Naive thymus-derived CD4-positive, alpha-beta T cell (primary cell): ENCODE results near the gene ATG4D. TPM values are rescaled to one million over a fixed set of nuclear protein-coding genes. Genes with fewer than 3 reads are reported as not detected.
A peak's percentile ranks its signal among the peaks of the same experiment; 100 is the strongest.

Experiments
- ATAC-seq: fragments of 150-1000 bp; cut with Tn5 transposase; 2 replicates; pipeline ENCODE4 v1.10.0; 2021; ENCODE audit warnings: mild to moderate bottlenecking, moderate library complexity
- CTCF ChIA-PET: fragments of 350-600 bp; sonication (Branson Sonifier 250); formaldehyde crosslinking; loops from one replicate; lab custom pipeline; 2021; ENCODE audit warnings: antibody characterized with exemption; lab: Charles Lee
- POLR2A ChIA-PET: fragments of 350-600 bp; sonication (Branson Sonifier 250); formaldehyde crosslinking; loops from one replicate; lab custom pipeline; 2021; ENCODE audit warnings: antibody characterized with exemption, inconsistent platforms; lab: Charles Lee
- DNase-seq, 9 donors: peaks; one replicate each; pipeline versions ENCODE4 v3.0.0 to v3.0.0-alpha.2; 2020 to 2022; ENCODE audit warnings: mixed read lengths in 1 of 9
- H3K27ac ChIP-seq: one replicate; pipeline ENCODE4 v1.7.0; 2013; ENCODE audit warnings: mild to moderate bottlenecking, low read depth, low read length, moderate library complexity
- H3K27me3 ChIP-seq, 2 donors: one replicate each; pipeline ENCODE4 v1.7.0; 2013; ENCODE audit warnings: low read length in 2 of 2, mild to moderate bottlenecking in 2 of 2, moderate library complexity in 2 of 2; ENCODE audit not compliant: control insufficient read depth in 2 of 2, insufficient read depth in 2 of 2
- H3K36me3 ChIP-seq, 3 experiments: 1 replicate in 2 of 3; 2 replicates in 1 of 3; pipeline ENCODE4 v1.7.0; 2013; ENCODE audit warnings: low read length in 3 of 3, mild to moderate bottlenecking in 3 of 3, moderate library complexity in 1 of 3; ENCODE audit not compliant: insufficient read depth in 3 of 3, control insufficient read depth in 2 of 3
- H3K4me1 ChIP-seq, 2 donors: one replicate each; pipeline ENCODE4 v1.7.0; 2013; ENCODE audit warnings: low read length in 2 of 2, mild to moderate bottlenecking in 2 of 2, moderate library complexity in 1 of 2; ENCODE audit not compliant: control insufficient read depth in 2 of 2, insufficient read depth in 2 of 2
- H3K4me3 ChIP-seq: 2 replicates; pipeline ENCODE4 v1.7.0; 2013; ENCODE audit warnings: mild to moderate bottlenecking, low read length
- H3K9me3 ChIP-seq, 3 experiments: 1 replicate in 2 of 3; 2 replicates in 1 of 3; pipeline ENCODE4 v1.7.0; 2013; ENCODE audit warnings: low read length in 3 of 3; ENCODE audit not compliant: control insufficient read depth in 2 of 3
- H3K27ac Mint-ChIP-seq, 9 donors: one replicate each; pipeline ENCODE4 v1.8.0; 2020 to 2022; ENCODE audit warnings: mixed read lengths in 9 of 9, mild to moderate bottlenecking in 8 of 9, moderate library complexity in 5 of 9, inconsistent platforms in 2 of 9
- H3K27me3 Mint-ChIP-seq, 5 donors: one replicate each; pipeline ENCODE4 v1.8.0; 2021 to 2022; ENCODE audit warnings: mixed read lengths in 5 of 5, mild to moderate bottlenecking in 1 of 5
- H3K36me3 Mint-ChIP-seq, 5 donors: one replicate each; pipeline ENCODE4 v1.8.0; 2020 to 2022; ENCODE audit warnings: mixed read lengths in 5 of 5, mild to moderate bottlenecking in 3 of 5, inconsistent platforms in 1 of 5
- H3K4me1 Mint-ChIP-seq, 7 donors: one replicate each; pipeline ENCODE4 v1.8.0; 2020 to 2022; ENCODE audit warnings: mixed read lengths in 7 of 7, mild to moderate bottlenecking in 3 of 7, inconsistent platforms in 1 of 7
- H3K4me3 Mint-ChIP-seq, 10 donors: one replicate each; pipeline ENCODE4 v1.8.0; 2020 to 2022; ENCODE audit warnings: mild to moderate bottlenecking in 10 of 10, mixed read lengths in 10 of 10, moderate library complexity in 6 of 10, inconsistent platforms in 2 of 10
- H3K9me3 Mint-ChIP-seq, 11 donors: one replicate each; pipeline ENCODE4 v1.8.0; 2020 to 2022; ENCODE audit warnings: mixed read lengths in 11 of 11, mild to moderate bottlenecking in 4 of 11, inconsistent platforms in 1 of 11, moderate library complexity in 1 of 11
- intact Hi-C, 2 donors: fragments of 100-400 bp; cut with micrococcal nuclease; formaldehyde crosslinking; loops; one replicate each; pipeline ENCODE4 v1.15.1; 2023
- polyA plus RNA-seq, 2 donors: library from polyadenylated mRNA; unstranded; fragments of 300-500 nt; fragmentation: Illumina TruSeq; gene quantifications; one replicate each; pipeline ENCODE4 v1.2.3, GENCODE V29; 2021
- total RNA-seq, 6 experiments: library from RNA in 5 of 6; stranded (reverse) in 5 of 6; gene quantifications; 1 replicate in 5 of 6; 2 replicates in 1 of 6; pipeline ENCODE4 v1.2.3 and lab custom pipeline; 2021 to 2026

The ATG4D gene
- total and polyA plus RNA-seq, 7 experiments from 2014 or later: 12.9 to 70.3 (median 42.3) TPM

DNA sequence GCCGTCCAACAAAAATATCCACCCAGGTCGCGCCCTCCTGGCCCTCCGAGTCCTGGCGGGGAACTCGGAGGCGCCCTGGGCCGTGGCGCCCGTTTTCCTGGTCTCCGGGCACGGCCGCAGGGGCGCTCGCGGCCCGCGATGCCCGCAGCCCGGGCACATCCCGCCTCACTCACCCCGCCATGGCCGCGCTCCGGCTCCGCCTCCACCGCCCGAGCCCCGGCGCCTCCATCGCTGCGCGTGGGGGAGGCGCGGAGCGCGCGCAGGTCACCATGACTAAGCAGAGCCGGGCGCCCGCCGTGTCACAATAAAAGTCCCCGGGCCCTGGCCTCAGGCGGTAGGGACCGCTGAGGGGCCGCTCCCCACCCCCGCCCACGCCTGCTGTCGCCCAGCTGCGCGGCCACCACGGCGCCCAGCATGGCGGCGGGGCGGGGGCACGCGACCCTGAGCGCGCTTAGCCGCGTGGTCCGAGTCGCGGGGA is 41.1 kb upstream of the ATG4D start:
- Histone ChIP-seq H3K36me3 (peaks cover 0 to 16% (median 0%) of the 10 kb centered on the region in 3 experiments), H3K4me1 (peaks cover under 1 to 8% of the 10 kb centered on the region in 2 donors), H3K9me3 (no peaks in the 10 kb centered on the region), H3K4me3 (peak overlapping the region; percentile 88), H3K27me3 (no peaks in the 10 kb centered on the region), H3K27ac (peak overlapping the region; percentile 83)
- H3K27me3 Mint-ChIP-seq: peaks cover 0 to 3% (median 0%) of the 10 kb centered on the region in 5 donors
- peaks cover 22 to 42% (median 36%) of the 10 kb centered on the region in 7 donors for H3K4me1 Mint-ChIP-seq
- peak overlapping the region in 8 of 9 donors; percentile 69 to 91 (median 78) for H3K27ac Mint-ChIP-seq
- CTCF ChIA-PET: no interaction called here
- DNase-seq (peak; percentile 71 to 95 (median 81)), ATAC-seq (peak; percentile 94)
- intact Hi-C loops: loop anchor here (1.0 to 5.0 kb wide), 5 partner anchors 67 to 195 kb away; partner anchors contain the start of gene ILF3 (in 1 of the 2)
- H3K4me3 Mint-ChIP-seq: peak overlapping the region; percentile 72 to 96 (median 86)
- H3K36me3 Mint-ChIP-seq: peaks cover 0 to 20% (median 0%) of the 10 kb centered on the region in 5 donors
- POLR2A ChIA-PET: interaction anchor here (1.5 kb wide), 1 partner anchor 65 kb away, joined by 5 read pairs; no protein-coding TSS in a partner anchor
- H3K9me3 Mint-ChIP-seq: peaks cover 0 to 1% (median 0%) of the 10 kb centered on the region in 11 donors

DNA sequence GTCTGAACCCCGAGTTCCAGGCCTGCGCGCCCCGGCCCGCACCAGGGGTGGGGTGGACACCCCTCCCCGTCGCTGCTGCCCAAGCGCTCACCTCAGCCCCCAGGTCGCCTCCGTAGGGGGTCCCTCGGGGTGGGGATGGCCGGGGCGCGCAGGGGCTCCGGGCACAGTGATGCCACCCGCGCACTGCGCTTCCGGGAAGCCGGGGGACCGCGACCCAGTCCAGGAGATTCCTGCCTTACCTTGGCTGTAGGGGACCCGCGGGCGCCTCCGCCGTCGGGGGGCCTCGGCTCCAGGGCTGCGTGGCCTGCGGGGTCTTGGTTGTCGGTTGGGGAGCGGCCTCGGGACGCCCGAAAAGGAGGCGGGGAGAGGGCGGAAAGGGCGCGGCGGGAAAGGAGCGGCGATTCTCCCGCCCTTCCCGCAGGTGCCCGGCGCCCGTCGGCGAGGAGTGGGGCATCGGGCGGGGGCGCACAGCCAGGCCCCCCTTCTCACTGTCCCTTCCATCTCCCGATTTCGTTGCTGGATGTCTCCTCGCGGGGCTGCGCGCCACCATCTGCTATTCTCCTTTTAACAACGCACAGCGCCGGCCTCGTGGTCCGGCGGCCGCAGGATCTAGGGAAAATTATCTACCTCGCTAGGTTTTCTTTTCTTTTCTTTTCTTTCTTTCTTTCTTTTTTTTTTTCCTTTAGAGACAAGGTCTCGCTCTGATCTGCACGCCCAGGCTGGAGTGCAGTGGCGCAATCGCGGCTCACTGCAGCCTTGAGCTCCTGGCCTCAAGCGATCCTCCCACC is 40.5 kb upstream of the ATG4D start, which contains the start of gene KEAP1:
Gene KEAP1, minus strand, starts transcription at position 355 of the 788 bp plus-strand sequence. CDS start 3,323 bp downstream, outside the sequence.
- H3K4me1 Mint-ChIP-seq: peaks cover 22 to 42% (median 36%) of the 10 kb centered on the region in 7 donors
- Histone ChIP-seq H3K36me3 (peaks cover 0 to 16% (median 0%) of the 10 kb centered on the region in 3 experiments), H3K4me1 (peaks cover 0 to 8% of the 10 kb centered on the region in 2 donors), H3K27ac (peak within 1 kb of the TSS; percentile 83), H3K9me3 (no peaks in the 10 kb centered on the region), H3K4me3 (peak within 1 kb of the TSS; percentile 88), H3K27me3 (no peaks in the 10 kb centered on the region)
- peaks cover 0 to 20% (median 0%) of the 10 kb centered on the region in 5 donors for H3K36me3 Mint-ChIP-seq
- POLR2A ChIA-PET: interaction anchor here (1.0 to 1.5 kb wide), 2 partner anchors 40 to 65 kb away, joined by 3 to 5 read pairs; no protein-coding TSS in a partner anchor
- peaks cover 0 to 1% (median 0%) of the 10 kb centered on the region in 11 donors for H3K9me3 Mint-ChIP-seq
- DNase-seq: peak in 1 of 9 donors; percentile 69
- no peak for ATAC-seq
- CTCF ChIA-PET: interaction anchor here (1.1 kb wide), 1 partner anchor 19 kb away, joined by 4 read pairs; no protein-coding TSS in a partner anchor
- H3K27ac Mint-ChIP-seq: peak within 1 kb of the TSS; percentile 66 to 97 (median 87)
- H3K4me3 Mint-ChIP-seq: peak within 1 kb of the TSS; percentile 82 to 96 (median 90)
- peaks cover 0 to 3% (median 0%) of the 10 kb centered on the region in 5 donors for H3K27me3 Mint-ChIP-seq
- intact Hi-C loops: loop anchor here (2.0 to 5.0 kb wide), 4 partner anchors 98 to 194 kb away; partner anchors contain the start of gene ILF3 (in 1 of the 2)

DNA sequence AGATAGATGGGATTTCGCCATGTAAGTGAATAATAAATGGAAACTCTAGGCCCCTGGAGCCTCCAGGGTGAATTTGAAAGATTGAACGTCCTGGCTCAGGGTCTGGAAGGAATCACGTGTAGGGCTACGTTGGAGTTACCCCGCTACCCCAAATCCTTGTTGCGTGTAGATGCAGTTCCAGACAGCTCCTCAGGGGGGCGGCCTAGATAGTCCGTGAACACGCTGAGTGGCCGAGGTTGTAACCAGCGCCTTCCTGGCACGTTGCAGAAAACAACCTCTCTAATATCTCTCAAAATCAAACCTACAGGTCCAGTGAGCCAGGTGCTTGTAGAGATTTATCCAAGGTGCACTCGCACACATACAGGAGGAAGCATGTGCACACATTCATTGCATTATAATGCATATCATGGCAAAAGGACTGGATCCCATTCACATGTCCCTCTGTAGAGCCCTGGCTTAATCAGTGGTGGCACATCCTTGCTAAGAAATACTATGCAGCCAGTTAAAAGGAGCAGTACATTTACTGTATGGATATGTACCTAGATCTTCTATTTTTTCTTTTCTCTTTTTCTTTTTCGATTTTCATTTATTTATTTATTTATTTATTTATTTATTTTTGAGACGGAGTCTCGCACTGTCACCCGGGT is 38.0 kb upstream of the ATG4D start:
- Mint-ChIP-seq H3K4me3 (peak overlapping the region in 5 of 10 donors; percentile 22 to 86 (median 53)), H3K4me1 (peaks cover 10 to 29% (median 26%) of the 10 kb centered on the region in 7 donors), H3K27me3 (peaks cover 0 to 6% (median 0%) of the 10 kb centered on the region in 5 donors), H3K27ac (peak overlapping the region in 6 of 9 donors; percentile 41 to 76 (median 68)), H3K36me3 (peaks cover 0 to 7% (median 0%) of the 10 kb centered on the region in 5 donors), H3K9me3 (peaks cover 0 to 1% (median 0%) of the 10 kb centered on the region in 11 donors)
- Histone ChIP-seq H3K4me1 (peaks cover 8 to 20% of the 10 kb centered on the region in 2 donors), H3K27ac (no peak overlapping the region), H3K9me3 (no peaks in the 10 kb centered on the region), H3K27me3 (no peaks in the 10 kb centered on the region), H3K36me3 (peaks cover 0 to 4% (median 0%) of the 10 kb centered on the region in 3 experiments), H3K4me3 (no peak overlapping the region)
- CTCF ChIA-PET: interaction anchor here (0.6 to 1.9 kb wide), 5 partner anchors 26 to 194 kb away, joined by 3 to 7 read pairs (median 4); no protein-coding TSS in a partner anchor
- peak; percentile 51 to 82 (median 74) for DNase-seq
- intact Hi-C loops: loop anchor here (1.0 to 5.0 kb wide), 7 partner anchors 38 to 139 kb away; partner anchors contain the start of gene ATG4D (in 1 of the 2)
- POLR2A ChIA-PET: interaction anchor here (1.4 to 1.5 kb wide), 2 partner anchors 61 to 62 kb away, joined by 4 to 6 read pairs; partner anchors contain the start of gene KRI1
- ATAC-seq: peak; percentile 69

DNA sequence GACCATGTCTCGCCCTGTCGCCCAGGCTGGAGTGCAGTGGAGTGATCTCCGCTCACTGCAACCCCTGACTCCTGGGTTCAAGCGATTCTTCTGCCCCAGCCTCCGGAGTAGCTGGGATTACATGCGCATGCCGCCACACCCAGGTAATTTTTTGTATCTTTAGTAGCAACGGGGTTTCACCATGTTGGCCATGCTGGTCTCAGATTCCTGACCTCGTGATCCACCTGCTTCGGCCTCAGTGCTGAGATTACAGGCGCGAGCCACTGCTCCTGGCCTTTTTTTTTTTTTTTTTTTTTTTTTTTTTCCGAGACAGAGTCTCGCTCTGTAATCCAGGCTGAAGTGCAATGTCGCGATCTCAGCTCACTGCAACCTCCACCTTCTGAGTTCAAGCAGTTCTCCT is 35.7 kb upstream of the ATG4D start:
- no peaks in the 10 kb centered on the region for H3K36me3 ChIP-seq
- POLR2A ChIA-PET: interaction anchor here (0.6 kb wide), 3 partner anchors 18 to 429 kb away, joined by 3 to 4 read pairs (median 3); no protein-coding TSS in a partner anchor

DNA sequence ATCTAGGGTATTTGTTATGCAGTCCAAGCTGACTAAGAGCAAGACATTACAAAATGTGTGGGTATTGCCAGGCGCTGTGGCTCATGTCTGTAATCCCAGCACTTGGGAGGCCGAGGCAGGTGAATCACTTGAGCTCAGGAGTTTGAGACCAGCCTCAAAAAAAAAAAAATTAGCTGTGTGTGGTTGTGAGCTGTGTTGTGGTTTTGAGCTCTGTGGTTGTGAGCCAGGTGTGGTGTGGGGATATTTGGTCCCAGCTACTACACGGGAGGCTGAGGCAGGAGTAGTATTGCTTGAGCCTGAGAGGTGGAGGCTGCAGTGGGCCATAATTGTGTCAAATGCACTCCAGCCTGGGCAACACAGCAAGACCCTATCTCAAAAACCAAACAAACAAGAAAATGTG is 35.0 kb upstream of the ATG4D start:
- Mint-ChIP-seq H3K27me3 (peaks cover 10 to 20% (median 12%) of the 10 kb centered on the region in 5 donors), H3K4me3 (no peak overlapping the region), H3K9me3 (peaks cover 0 to 1% (median 0%) of the 10 kb centered on the region in 11 donors), H3K4me1 (peaks cover 11 to 24% (median 17%) of the 10 kb centered on the region in 7 donors), H3K36me3 (peaks cover 0 to 6% (median 0%) of the 10 kb centered on the region in 5 donors), H3K27ac (peak overlapping the region in 1 of 9 donors; percentile 19)
- Histone ChIP-seq H3K36me3 (no peaks in the 10 kb centered on the region), H3K9me3 (no peaks in the 10 kb centered on the region), H3K27ac (no peak overlapping the region), H3K27me3 (no peaks in the 10 kb centered on the region), H3K4me3 (no peak overlapping the region), H3K4me1 (peaks cover 0 to 27% of the 10 kb centered on the region in 2 donors)
- ChIA-PET CTCF (interaction anchor here (0.6 to 1.2 kb wide), 8 partner anchors 22 to 224 kb away, joined by 3 to 5 read pairs (median 3); no protein-coding TSS in a partner anchor), POLR2A (no interaction called here)
- peak in 1 of 9 donors; percentile 40 for DNase-seq
- intact Hi-C loops: loop anchor here in 1 of 2 donors (5.0 kb wide), 1 partner anchor 44 kb away; no protein-coding TSS in a partner anchor
- no peak for ATAC-seq

More for the DNA sequence above, 35.7 kb upstream of the ATG4D start:
- CTCF ChIA-PET: interaction anchor here (0.6 to 1.9 kb wide), 6 partner anchors 44 to 420 kb away, joined by 3 to 7 read pairs (median 4); no protein-coding TSS in a partner anchor
- no peak overlapping the region for H3K4me3 ChIP-seq
- Mint-ChIP-seq H3K36me3 (peaks cover 0 to 3% (median under 1%) of the 10 kb centered on the region in 5 donors), H3K27me3 (peaks cover 3 to 17% (median 6%) of the 10 kb centered on the region in 5 donors), H3K27ac (no peak overlapping the region), H3K4me3 (no peak overlapping the region), H3K9me3 (peaks cover 0 to 1% (median 0%) of the 10 kb centered on the region in 11 donors), H3K4me1 (peaks cover 6 to 23% (median 18%) of the 10 kb centered on the region in 7 donors)
- ATAC-seq (no peak), DNase-seq (no peak)
- H3K27me3 ChIP-seq: no peaks in the 10 kb centered on the region
- H3K27ac ChIP-seq: no peak overlapping the region
- H3K4me1 ChIP-seq: peaks cover 0 to 20% of the 10 kb centered on the region in 2 donors
- intact Hi-C loops: loop anchor here in 1 of 2 donors (5.0 kb wide), 1 partner anchor 44 kb away; no protein-coding TSS in a partner anchor
- H3K9me3 ChIP-seq: no peaks in the 10 kb centered on the region
